GM12891 (cell line): ENCODE data around the gene CD19.

ENCODE experiments used
- POLR2A ChIP-seq: IDR thresholded peaks from 2 replicates; pipeline ENCODE4 v1.6.1; 2011; ENCODE audit warnings: low read depth, low read length, control low read depth
- SPI1 ChIP-seq: IDR thresholded peaks from 2 replicates; pipeline ENCODE4 v1.6.1; 2011; ENCODE audit warnings: low read depth, low read length, control low read depth
- TAF1 ChIP-seq: IDR thresholded peaks from 2 replicates; pipeline ENCODE4 v1.6.1; 2011; ENCODE audit warnings: low read depth, low read length, control low read depth

- TF ChIP-seq POLR2A (no peak), TAF1 (no peak), SPI1 (no peak)
Observed at GRCh38 chr16:28985211-28986041, 53.7 kb downstream of the CD19 start.
